KG1 (cell line): ENCODE data around the gene SCN7A.
"Not testable (repeated sequence)": the region's sequence is repeated elsewhere in the genome, so short reads cannot be mapped to it uniquely, and the experiment has no call there.

Source experiments
- DNase-seq: peaks from one replicate; lab custom pipeline; 2025; lab: John Stamatoyannopoulos, UW

Gene SCN7A

GRCh38 chr2:166454006-166454595, 39.9 kb downstream of the SCN7A start:
- no peak for DNase-seq

GRCh38 chr2:166451468-166451867, 42.6 kb downstream of the SCN7A start:
- DNase-seq = no peak

- DNase-seq = no peak
Observed at GRCh38 chr2:166449439-166449838, 44.6 kb downstream of the SCN7A start.

GRCh38 chr2:166448106-166448505, 45.9 kb downstream of the SCN7A start:
- no peak for DNase-seq

- no peak for DNase-seq
Observed at GRCh38 chr2:166444306-166444705, 49.7 kb downstream of the SCN7A start.

- DNase-seq = no peak
Observed at GRCh38 chr2:166440313-166440712, 53.7 kb downstream of the SCN7A start.

- no peak for DNase-seq
Observed at GRCh38 chr2:166439078-166439477, 55.0 kb downstream of the SCN7A start.

- no peak for DNase-seq
Observed at GRCh38 chr2:166436976-166437375, 57.1 kb downstream of the SCN7A start.

GRCh38 chr2:166436189-166436588, 57.9 kb downstream of the SCN7A start:
- no peak for DNase-seq

GRCh38 chr2:166434491-166434890, 59.6 kb downstream of the SCN7A start:
- no peak for DNase-seq

- no peak for DNase-seq
Observed at GRCh38 chr2:166433457-166433856, 60.6 kb downstream of the SCN7A start.

GRCh38 chr2:166432331-166432730, 61.7 kb downstream of the SCN7A start:
- DNase-seq = no peak

- DNase-seq = no peak
Observed at GRCh38 chr2:166424841-166425240, 69.2 kb downstream of the SCN7A start.

GRCh38 chr2:166419616-166419934, 74.5 kb downstream of the SCN7A start:
- no peak for DNase-seq

GRCh38 chr2:166418853-166419615, 75.0 kb downstream of the SCN7A start:
- DNase-seq = no peak

- DNase-seq = no peak
Observed at GRCh38 chr2:166417669-166418068, 76.4 kb downstream of the SCN7A start.

- no peak for DNase-seq
Observed at GRCh38 chr2:166413255-166413654, 80.8 kb downstream of the SCN7A start.

GRCh38 chr2:166411473-166412230, 82.4 kb downstream of the SCN7A start:
- no peak for DNase-seq

GRCh38 chr2:166410828-166411472, 83.1 kb downstream of the SCN7A start:
- DNase-seq = no peak

- DNase-seq = not testable (repeated sequence)
Observed at GRCh38 chr2:166407746-166408145, 86.3 kb downstream of the SCN7A start.

GRCh38 chr2:166406374-166406773, 87.7 kb downstream of the SCN7A start:
- no peak for DNase-seq

- no peak for DNase-seq
Observed at GRCh38 chr2:166405569-166405926, 88.5 kb downstream of the SCN7A start.
